ENCODE results near the gene RRAS2. TPM values are rescaled to one million over a fixed set of nuclear protein-coding genes. Genes with fewer than 3 reads are reported as not detected.
A peak's percentile ranks its signal among the peaks of the same experiment; 100 is the strongest.

The RRAS2 gene
- total RNA-seq, 2 donors from 2014 or later, result 75.1 to 99.7 TPM

GRCh38 chr11:14245444-14245843 lies 113.5 kb downstream of the RRAS2 start:
- Mint-ChIP-seq H3K4me3 (no peak overlapping the region), H3K36me3 (ENCODE audit: low read depth) (no peaks in the 10 kb centered on the region), H3K27ac (no peak overlapping the region), H3K4me1 (peaks cover 16% of the 10 kb centered on the region), H3K9me3 (no peaks in the 10 kb centered on the region), H3K27me3 (ENCODE audit: insufficient read depth) (peaks cover 7% of the 10 kb centered on the region)
- WGBS, 2 experiments (ENCODE audit: insufficient coverage in 1 of 2, insufficient read length in 1 of 2), result 60 to 82% methylated on average over 1 to 2 of the region's 2 CpGs
- peaks cover 5% of the 10 kb centered on the region for H3K4me1 ChIP-seq (ENCODE audit: control insufficient read depth, insufficient read depth, low read length)
- H3K36me3 ChIP-seq (ENCODE audit: control insufficient read depth, insufficient read depth, low read length), result no peaks in the 10 kb centered on the region
- no peak overlapping the region for H3K9ac ChIP-seq (ENCODE audit: extremely low read depth, low read length, poor library complexity, severe bottlenecking)
- H3K9me3 ChIP-seq (ENCODE audit: control insufficient read depth, low read length), result no peaks in the 10 kb centered on the region
- H3K27me3 ChIP-seq (ENCODE audit: control insufficient read depth, insufficient read depth, low read length, poor library complexity, severe bottlenecking), result no peaks in the 10 kb centered on the region
- H3K4me3 ChIP-seq (ENCODE audit: low read length), result no peak overlapping the region
- DNase-seq, result no peak
- no peak overlapping the region for H3K27ac ChIP-seq (ENCODE audit: low read depth, low read length)
- TF ChIP-seq CTCF (conservative IDR thresholded peaks at IDR 0.05), result no peak

GRCh38 chr11:14244926-14245325 lies 114.1 kb downstream of the RRAS2 start:
- Histone ChIP-seq H3K9ac (ENCODE audit: extremely low read depth, low read length, poor library complexity, severe bottlenecking) (no peak overlapping the region), H3K27me3 (ENCODE audit: control insufficient read depth, insufficient read depth, low read length, poor library complexity, severe bottlenecking) (no peaks in the 10 kb centered on the region), H3K27ac (ENCODE audit: low read depth, low read length) (no peak overlapping the region), H3K9me3 (ENCODE audit: control insufficient read depth, low read length) (no peaks in the 10 kb centered on the region), H3K4me1 (ENCODE audit: control insufficient read depth, insufficient read depth, low read length) (peaks cover 5% of the 10 kb centered on the region), H3K36me3 (ENCODE audit: control insufficient read depth, insufficient read depth, low read length) (no peaks in the 10 kb centered on the region), H3K4me3 (ENCODE audit: low read length) (no peak overlapping the region)
- Mint-ChIP-seq H3K4me1 (peaks cover 16% of the 10 kb centered on the region), H3K36me3 (ENCODE audit: low read depth) (no peaks in the 10 kb centered on the region), H3K27me3 (ENCODE audit: insufficient read depth) (peaks cover 7% of the 10 kb centered on the region), H3K9me3 (no peaks in the 10 kb centered on the region), H3K27ac (no peak overlapping the region), H3K4me3 (no peak overlapping the region)
- no peak for TF ChIP-seq CTCF (conservative IDR thresholded peaks at IDR 0.05)
- 75 to 78% methylated on average over 2 to 8 of the region's 8 CpGs for WGBS, 2 experiments (ENCODE audit: insufficient coverage in 1 of 2, insufficient read length in 1 of 2)
- DNase-seq, result peak; percentile 87

- no peaks in the 10 kb centered on the region for H3K9me3 Mint-ChIP-seq
- Histone ChIP-seq H3K27ac (ENCODE audit: low read depth, low read length) (no peak overlapping the region), H3K27me3 (ENCODE audit: control insufficient read depth, insufficient read depth, low read length, poor library complexity, severe bottlenecking) (no peaks in the 10 kb centered on the region), H3K9ac (ENCODE audit: extremely low read depth, low read length, poor library complexity, severe bottlenecking) (no peak overlapping the region), H3K4me3 (ENCODE audit: low read length) (no peak overlapping the region), H3K4me1 (ENCODE audit: control insufficient read depth, insufficient read depth, low read length) (no peaks in the 10 kb centered on the region), H3K36me3 (ENCODE audit: control insufficient read depth, insufficient read depth, low read length) (no peaks in the 10 kb centered on the region), H3K9me3 (ENCODE audit: control insufficient read depth, low read length) (no peaks in the 10 kb centered on the region)
- no peak for TF ChIP-seq CTCF (conservative IDR thresholded peaks at IDR 0.05)
- no peak for DNase-seq
- H3K27ac Mint-ChIP-seq, result no peak overlapping the region
- WGBS, 2 experiments (ENCODE audit: insufficient coverage in 1 of 2, insufficient read length in 1 of 2), result 83 to 92% methylated on average over 1 to 4 of the region's 4 CpGs
- H3K4me1 Mint-ChIP-seq, result peaks cover 6% of the 10 kb centered on the region
- no peaks in the 10 kb centered on the region for H3K36me3 Mint-ChIP-seq (ENCODE audit: low read depth)
- no peak overlapping the region for H3K4me3 Mint-ChIP-seq
- H3K27me3 Mint-ChIP-seq (ENCODE audit: insufficient read depth), result peaks cover 13% of the 10 kb centered on the region
These were observed 116.2 kb downstream of the RRAS2 start for GRCh38 chr11:14242733-14243132.
